Activated T-helper 9 cell treated with anti-CD3 and anti-CD28 coated beads, Interleukin-2, amount 50 U/mL, for 16 hours (primary cell): Measurements from ENCODE around the gene PRKCI.
A peak's percentile ranks its signal among the peaks of the same experiment; 100 is the strongest.
"Not testable (repeated sequence)": the region's sequence is repeated elsewhere in the genome, so short reads cannot be mapped to it uniquely, and the experiment has no call there.

ENCODE experiments used
- DNase-seq: peaks from one replicate; pipeline ENCODE4 v3.0.0-alpha.2; 2020; ENCODE audit warnings: low read depth

Gene PRKCI

DNA sequence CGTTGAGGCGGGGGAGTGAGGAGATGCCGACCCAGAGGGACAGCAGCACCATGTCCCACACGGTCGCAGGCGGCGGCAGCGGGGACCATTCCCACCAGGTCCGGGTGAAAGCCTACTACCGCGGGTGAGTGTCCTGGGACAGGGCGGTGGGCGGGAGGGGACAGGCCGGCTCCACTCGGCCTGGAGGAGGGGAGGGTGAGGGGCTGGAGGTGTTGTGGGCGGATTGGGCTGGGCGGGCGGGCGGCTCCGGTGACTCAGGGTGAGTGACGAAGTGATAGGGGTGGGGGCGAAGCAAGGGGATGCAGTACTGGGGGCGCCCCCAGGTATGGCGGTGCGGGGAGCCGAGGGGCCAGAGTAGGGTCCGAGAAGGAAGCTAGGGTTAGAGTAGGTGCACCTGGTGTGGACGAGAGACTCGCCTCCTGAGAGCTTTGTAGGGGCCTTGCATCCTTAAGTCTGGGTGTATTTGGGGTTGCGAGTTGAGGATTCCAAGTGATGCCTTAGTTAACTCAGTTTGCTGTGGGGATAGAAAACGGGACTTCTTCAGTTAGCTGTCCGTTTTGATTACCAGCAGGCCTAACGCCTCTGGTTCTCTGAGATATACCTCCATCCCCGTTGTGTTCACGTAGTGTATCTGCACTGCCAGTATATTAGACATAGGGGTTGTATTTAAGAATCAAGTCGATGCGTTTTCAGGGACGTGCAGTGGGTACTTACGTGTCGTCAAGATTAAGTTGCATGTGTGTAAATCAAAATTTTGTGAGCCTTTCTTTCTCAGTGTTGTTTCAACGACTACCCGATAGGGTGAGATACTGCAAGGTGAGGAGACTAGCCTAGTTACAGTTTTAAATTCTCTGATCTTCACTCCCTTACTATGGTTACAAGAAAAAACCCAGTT, 670 bp downstream of the PRKCI start:
- peak; percentile 23 for DNase-seq

GRCh38 chr3:170225166-170225565, 2.9 kb downstream of the PRKCI start:
- no peak for DNase-seq

GRCh38 chr3:170226426-170226960, 4.3 kb downstream of the PRKCI start:
- DNase-seq: no peak

DNA sequence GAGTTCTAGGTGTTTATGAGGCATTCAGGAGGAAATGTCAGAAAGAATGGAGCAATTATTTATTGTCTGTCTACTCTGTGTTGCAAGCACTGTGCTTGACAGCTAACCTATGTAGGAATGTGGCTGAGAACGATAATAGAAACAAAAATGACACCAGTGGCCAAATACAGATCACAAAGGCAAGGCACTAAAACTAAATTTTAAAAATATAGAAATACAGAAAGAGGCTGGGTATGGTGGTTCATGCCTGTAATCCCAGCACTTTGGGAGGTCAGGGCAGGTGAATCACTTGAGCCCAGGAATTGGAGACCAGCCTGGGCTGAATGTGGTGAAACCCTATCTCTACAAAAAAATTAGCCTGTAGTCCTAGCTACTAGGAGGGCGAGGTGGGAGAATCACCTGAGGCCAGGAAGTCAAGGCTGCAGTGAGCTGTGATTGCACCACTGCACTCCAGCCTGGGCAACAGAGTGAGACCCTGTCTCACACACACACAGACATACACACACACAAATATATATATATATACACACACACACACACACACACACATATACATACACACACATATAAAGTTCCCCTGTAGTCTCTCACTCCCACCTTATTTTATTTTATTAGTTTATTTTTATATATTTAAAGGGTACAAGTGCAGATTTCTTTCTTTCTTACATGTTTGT, 6.0 kb downstream of the PRKCI start:
- DNase-seq: no peak

- no peak for DNase-seq
These were observed 10.0 kb downstream of the PRKCI start for GRCh38 chr3:170232266-170232665.

DNA sequence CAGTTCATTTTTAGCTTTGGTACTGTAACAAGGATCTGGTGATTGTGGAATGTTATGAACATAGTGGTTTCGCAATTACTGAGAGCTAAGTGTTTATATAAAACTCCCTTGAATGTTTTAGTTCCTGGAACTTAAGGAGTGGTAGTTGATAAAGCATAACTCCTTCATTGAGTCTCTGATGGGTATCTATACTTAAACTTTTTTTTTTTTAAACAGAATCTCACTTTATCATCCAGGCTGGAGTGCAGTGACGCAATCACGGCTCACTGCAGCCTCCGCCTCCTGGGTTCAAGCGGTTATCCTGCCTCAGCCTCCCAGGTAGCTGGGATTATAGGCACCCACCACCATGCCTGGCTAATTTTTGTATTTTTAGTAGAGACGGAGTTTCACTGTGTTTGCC, 11.3 kb downstream of the PRKCI start:
- DNase-seq: no peak

GRCh38 chr3:170240142-170240541, 17.9 kb downstream of the PRKCI start:
- no peak for DNase-seq

DNA sequence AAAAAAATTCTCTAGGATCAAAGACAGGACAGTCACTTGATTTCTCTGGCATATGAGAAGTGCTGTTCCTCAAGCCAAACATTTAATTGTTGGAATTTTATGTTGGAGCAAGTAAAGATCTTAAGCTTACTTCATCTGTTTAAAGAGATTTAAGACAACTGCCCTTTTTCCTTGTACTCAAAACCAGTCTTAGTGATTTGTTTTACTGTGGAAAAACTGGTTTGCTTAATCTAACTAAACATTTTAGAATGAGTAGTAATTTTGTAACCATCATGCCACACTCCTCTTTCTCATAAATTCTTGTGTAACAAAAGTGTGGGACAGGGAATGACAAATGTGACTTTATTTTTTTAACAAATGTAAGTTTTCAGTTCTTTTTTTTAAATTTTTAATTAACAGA, 18.4 kb downstream of the PRKCI start:
- no peak for DNase-seq

DNA sequence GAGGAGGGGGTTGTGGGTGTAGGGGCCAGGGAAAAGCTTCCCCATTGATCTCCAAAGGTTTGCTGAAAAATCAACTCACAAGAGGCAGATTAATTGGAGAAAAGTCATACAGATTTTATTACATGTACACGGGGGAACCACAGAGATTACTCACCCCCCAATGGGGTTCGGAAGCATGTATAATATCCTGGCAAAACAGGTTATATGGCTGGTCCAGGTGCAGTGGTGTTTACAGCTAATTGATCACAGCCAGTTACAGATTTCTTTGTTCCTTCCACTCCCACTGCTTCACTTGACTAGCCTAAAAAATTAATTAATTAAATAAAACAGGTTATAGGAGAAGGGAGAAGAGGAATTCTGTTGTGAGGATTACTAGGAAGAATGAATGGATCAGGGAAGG, 22.4 kb downstream of the PRKCI start:
- DNase-seq: no peak

- no peak for DNase-seq
These were observed 25.7 kb downstream of the PRKCI start for GRCh38 chr3:170247875-170248274.

- no peak for DNase-seq
These were observed 34.4 kb downstream of the PRKCI start for GRCh38 chr3:170256597-170256996.

DNA sequence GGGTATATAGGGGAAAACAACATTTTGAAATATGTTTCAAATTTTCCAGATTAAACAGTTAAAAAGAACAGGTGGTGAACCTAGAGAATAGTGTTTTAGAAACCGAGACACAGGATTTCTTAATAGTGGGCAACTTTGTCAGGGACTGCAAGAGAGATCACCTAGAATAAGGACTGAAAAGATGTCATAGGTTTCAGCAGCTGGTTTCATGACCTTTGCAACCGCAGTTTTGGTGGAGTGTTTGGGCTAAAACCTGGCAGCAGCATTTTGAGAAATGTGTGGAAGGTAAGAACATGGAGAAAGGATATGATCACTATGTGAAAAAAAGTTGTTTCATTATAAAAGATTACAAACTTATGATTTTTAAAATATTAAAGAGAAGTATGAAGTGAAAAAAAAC, 34.9 kb downstream of the PRKCI start:
- no peak for DNase-seq

GRCh38 chr3:170258105-170258487, 35.9 kb downstream of the PRKCI start:
- DNase-seq: no peak

DNA sequence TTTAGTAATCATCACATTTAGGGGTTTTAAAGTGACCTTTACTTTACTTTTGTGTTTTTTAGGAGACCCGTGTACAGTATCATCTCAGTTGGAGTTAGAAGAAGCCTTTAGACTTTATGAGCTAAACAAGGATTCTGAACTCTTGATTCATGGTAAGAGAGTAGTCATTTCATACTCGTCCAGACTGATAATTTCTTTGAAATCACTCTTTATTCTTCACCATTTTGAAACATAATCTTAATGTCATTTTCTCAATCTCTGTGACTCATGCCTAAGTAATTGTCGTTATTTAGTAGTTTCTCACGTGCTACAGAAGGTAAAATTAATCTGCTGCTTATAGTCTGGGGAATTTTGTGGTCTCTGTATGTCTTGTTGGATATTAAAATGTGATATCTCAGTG, 37.7 kb downstream of the PRKCI start:
- no peak for DNase-seq

DNA sequence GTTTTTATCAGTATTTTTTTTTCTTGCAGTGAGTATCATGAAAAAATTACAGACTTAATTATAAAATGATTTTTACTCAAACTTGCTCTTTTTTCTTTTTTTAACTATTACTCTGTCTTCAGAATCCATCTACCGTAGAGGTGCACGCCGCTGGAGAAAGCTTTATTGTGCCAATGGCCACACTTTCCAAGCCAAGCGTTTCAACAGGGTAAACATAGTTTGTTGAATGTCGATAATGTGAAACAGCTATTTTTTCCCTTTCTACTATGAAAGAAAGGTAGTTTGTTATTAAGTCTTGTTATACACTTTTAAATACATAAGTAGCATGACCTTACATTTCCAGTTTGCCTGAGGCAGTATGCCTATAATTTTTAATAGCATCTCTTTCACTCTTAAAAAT, 45.6 kb downstream of the PRKCI start:
- no peak for DNase-seq

DNA sequence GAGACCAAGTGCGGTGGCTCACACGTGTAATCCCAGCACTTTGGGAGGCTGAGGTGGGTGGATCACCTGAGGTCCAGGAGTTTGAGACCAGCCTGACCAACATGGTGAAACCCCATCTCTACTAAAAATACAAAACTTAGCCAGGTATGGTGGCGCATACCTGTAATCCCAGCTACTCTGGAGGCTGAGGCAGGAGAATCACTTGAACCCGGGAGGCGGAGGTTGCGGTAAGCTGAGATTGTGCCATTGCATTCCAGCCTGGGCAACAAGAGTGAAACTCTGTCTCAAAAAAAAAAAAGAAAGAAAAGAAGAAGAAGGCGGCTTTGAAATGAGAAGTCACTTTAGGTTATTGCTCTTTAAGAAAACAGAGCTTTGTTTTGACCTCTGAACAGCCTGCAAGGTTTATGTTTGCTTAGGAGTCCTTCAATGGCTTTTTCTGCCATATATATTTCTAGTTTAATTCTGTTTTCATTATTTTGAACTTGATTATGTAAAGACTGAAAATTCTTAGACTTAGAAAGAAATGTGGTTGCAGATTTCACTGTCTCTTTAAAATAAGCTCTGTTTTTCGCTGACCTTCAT, 47.5 kb downstream of the PRKCI start:
- DNase-seq: not testable (repeated sequence)

- no peak for DNase-seq
These were observed 48.2 kb downstream of the PRKCI start for GRCh38 chr3:170270282-170270881.

DNA sequence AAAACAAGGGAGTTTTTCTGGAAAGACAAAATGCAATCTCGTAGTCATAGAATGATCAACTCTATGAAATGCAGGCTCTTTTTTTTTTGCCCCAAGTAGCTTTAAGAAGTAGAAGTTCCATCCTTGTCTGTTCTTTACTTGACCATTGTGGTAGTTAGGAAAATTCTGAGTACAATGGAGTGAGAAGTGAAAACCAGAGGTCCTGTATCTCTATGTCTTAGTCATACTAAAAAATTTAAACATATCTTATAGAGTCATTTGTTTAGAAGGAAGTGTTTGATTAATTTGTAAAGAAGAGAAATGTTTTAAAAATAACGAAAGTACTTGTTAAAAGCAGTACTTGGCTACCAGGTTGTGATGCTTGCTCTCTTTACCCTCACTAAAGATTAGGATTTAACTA, 52.4 kb downstream of the PRKCI start:
- DNase-seq: no peak

GRCh38 chr3:170275832-170276231, 53.6 kb downstream of the PRKCI start:
- DNase-seq: no peak

GRCh38 chr3:170277311-170277710, 55.1 kb downstream of the PRKCI start:
- DNase-seq: not testable (repeated sequence)

DNA sequence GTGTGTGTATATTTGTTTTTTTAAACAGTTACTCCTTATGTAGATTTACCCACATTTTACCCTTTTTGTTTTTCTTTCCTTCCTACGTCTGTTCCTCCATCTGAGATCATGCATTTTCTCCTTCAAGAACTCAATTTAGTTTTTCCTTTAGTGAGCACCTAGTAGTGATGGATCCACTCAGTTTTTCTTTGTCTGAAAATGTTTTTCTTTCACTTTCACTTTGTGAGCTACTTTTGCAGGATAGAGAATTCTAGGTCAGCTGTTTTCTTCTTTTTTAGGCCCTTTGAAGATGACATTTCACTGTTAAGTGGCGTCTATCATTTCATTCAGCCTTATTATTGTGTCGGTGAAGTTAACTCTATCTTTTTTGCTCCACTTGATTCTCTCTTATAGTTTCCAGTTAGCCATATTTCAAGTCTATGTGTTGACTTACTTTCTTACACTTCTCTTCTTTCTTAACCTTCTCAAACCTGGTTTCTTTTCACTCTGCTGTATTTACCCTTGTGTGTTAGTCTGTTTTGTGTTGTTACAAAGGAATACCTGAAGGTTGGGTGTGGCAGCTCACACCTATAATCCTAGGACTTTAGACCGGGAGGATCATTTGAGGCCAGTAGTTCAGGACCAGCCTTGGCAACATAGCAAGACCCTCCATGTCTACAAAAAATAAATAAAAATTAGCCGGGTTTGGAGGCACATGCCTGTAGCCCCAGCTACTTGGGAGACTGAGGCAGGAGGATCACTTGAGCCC, 55.8 kb downstream of the PRKCI start:
- no peak for DNase-seq

- DNase-seq: no peak
These were observed 56.4 kb downstream of the PRKCI start for GRCh38 chr3:170278627-170279026.
